ENCODE data around the gene TOM1L1. TPM values are rescaled to one million over a fixed set of nuclear protein-coding genes. Genes with fewer than 3 reads are reported as not detected.

Gene TOM1L1
- total RNA-seq, 3 donors from 2014 or later (not counting 1 experiment from before 2014, with no cell fraction given) = not detected

DNA sequence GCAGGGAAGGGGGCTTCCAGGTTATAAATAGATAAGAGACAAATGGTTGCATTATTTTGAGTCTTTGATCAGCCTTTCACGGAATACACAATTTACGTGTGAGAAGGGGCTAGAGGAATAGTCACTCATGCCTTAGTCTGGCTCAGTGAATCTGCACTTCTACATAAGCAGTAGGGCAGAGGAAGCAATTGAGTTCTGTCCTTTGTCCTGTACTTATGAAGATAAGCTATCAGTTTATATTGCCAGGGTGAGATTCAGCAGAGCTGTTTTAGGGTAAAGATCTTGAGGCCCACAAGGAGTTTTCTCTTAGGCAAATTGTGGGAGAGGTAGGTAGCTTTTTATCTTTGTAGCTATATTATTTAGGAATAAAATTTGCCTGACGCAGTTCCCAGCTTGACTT lies 33.3 kb downstream of the TOM1L1 start:
- H3K27me3 Mint-ChIP-seq (ENCODE audit: low read depth in 2 of 2) = peaks cover 0 to 3% of the 10 kb centered on the region in 2 donors
- H3K9me3 ChIP-seq (ENCODE audit: control insufficient read depth, insufficient read depth, low read length) = no peaks in the 10 kb centered on the region
- TF ChIP-seq, protein P1, sequence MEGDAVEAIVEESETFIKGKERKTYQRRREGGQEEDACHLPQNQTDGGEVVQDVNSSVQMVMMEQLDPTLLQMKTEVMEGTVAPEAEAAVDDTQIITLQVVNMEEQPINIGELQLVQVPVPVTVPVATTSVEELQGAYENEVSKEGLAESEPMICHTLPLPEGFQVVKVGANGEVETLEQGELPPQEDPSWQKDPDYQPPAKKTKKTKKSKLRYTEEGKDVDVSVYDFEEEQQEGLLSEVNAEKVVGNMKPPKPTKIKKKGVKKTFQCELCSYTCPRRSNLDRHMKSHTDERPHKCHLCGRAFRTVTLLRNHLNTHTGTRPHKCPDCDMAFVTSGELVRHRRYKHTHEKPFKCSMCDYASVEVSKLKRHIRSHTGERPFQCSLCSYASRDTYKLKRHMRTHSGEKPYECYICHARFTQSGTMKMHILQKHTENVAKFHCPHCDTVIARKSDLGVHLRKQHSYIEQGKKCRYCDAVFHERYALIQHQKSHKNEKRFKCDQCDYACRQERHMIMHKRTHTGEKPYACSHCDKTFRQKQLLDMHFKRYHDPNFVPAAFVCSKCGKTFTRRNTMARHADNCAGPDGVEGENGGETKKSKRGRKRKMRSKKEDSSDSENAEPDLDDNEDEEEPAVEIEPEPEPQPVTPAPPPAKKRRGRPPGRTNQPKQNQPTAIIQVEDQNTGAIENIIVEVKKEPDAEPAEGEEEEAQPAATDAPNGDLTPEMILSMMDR (IDR thresholded peaks at IDR 0.05) = no peak
- H3K4me3 Mint-ChIP-seq = no peak overlapping the region
- H3K4me3 ChIP-seq (ENCODE audit: low read length) = no peak overlapping the region
- WGBS (ENCODE audit: insufficient coverage) = 92% methylated on average over 2 of the region's 3 CpGs
- no peak overlapping the region for H3K27ac ChIP-seq (ENCODE audit: low read length)
- DNase-seq (no peak), ATAC-seq (no peak)
- no peaks in the 10 kb centered on the region for H3K27me3 ChIP-seq (ENCODE audit: control insufficient read depth, insufficient read depth, low read length)
- intact Hi-C loops (cut with micrococcal nuclease) = no loop called here
- no peaks in the 10 kb centered on the region for H3K4me1 ChIP-seq (ENCODE audit: control insufficient read depth, insufficient read depth, low read length)
- no peaks in the 10 kb centered on the region for H3K9me3 Mint-ChIP-seq
- H3K27ac Mint-ChIP-seq = no peak overlapping the region
- no peaks in the 10 kb centered on the region for H3K4me1 Mint-ChIP-seq
- no peaks in the 10 kb centered on the region for H3K36me3 Mint-ChIP-seq
- no peaks in the 10 kb centered on the region for H3K36me3 ChIP-seq (ENCODE audit: control insufficient read depth, insufficient read depth, low read length)

DNA sequence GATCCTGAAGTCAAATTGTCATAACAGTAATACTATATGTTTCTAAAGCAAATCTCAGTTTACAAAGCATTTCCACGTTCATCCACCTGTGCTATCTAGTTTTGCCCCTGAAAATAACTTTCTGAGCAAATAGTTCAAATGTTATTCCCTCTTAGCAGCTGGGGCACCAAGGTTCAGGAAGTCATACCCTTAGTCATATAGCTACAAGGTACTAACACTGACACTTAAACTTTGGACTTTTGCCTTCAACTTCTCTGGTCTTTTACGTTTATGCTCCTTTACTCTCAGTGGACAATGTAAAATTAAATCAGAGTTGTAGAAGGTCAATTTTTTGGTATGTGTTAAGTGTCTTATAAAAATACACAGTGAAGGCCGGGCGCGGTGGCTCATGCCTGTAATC lies 34.8 kb downstream of the TOM1L1 start:
- H3K36me3 ChIP-seq (ENCODE audit: control insufficient read depth, insufficient read depth, low read length) = no peaks in the 10 kb centered on the region
- intact Hi-C loops (cut with micrococcal nuclease) = no loop called here
- TF ChIP-seq, protein P1 (IDR thresholded peaks at IDR 0.05) = no peak
- Mint-ChIP-seq H3K27ac (no peak overlapping the region), H3K4me1 (no peaks in the 10 kb centered on the region), H3K36me3 (no peaks in the 10 kb centered on the region), H3K27me3 (ENCODE audit: low read depth in 2 of 2) (peaks cover 0 to 3% of the 10 kb centered on the region in 2 donors), H3K9me3 (no peaks in the 10 kb centered on the region), H3K4me3 (no peak overlapping the region)
- H3K9me3 ChIP-seq (ENCODE audit: control insufficient read depth, insufficient read depth, low read length) = no peaks in the 10 kb centered on the region
- 88% methylated on average over 5 of the region's 5 CpGs for WGBS (ENCODE audit: insufficient coverage)
- DNase-seq = no peak
- H3K27ac ChIP-seq (ENCODE audit: low read length) = no peak overlapping the region
- H3K4me3 ChIP-seq (ENCODE audit: low read length) = no peak overlapping the region
- ATAC-seq = no peak
- no peaks in the 10 kb centered on the region for H3K4me1 ChIP-seq (ENCODE audit: control insufficient read depth, insufficient read depth, low read length)
- no peaks in the 10 kb centered on the region for H3K27me3 ChIP-seq (ENCODE audit: control insufficient read depth, insufficient read depth, low read length)

DNA sequence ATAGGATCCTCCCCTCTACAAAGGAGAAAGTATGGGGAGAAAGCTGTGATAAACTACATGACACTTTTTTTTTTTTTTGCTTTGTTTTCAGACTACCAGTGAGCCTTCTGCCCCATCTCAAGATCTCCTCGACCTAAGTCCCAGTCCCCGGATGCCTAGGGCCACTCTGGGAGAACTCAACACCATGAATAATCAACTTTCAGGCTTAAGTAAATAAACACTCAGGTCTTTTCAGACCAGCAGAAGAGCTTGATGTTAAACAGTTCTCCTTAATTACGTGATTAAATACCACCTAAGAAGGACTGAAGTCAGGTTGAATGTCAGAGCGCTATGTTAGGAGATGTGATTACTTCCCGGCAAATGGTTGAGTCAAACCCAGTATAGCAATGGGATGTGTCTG lies 36.4 kb downstream of the TOM1L1 start:
- no peaks in the 10 kb centered on the region for H3K9me3 ChIP-seq (ENCODE audit: control insufficient read depth, insufficient read depth, low read length)
- Mint-ChIP-seq H3K4me3 (no peak overlapping the region), H3K27me3 (ENCODE audit: low read depth in 2 of 2) (peaks cover 0 to 3% of the 10 kb centered on the region in 2 donors), H3K27ac (no peak overlapping the region), H3K9me3 (no peaks in the 10 kb centered on the region), H3K4me1 (no peaks in the 10 kb centered on the region), H3K36me3 (no peaks in the 10 kb centered on the region)
- no peaks in the 10 kb centered on the region for H3K4me1 ChIP-seq (ENCODE audit: control insufficient read depth, insufficient read depth, low read length)
- DNase-seq (no peak), ATAC-seq (no peak)
- no peak overlapping the region for H3K4me3 ChIP-seq (ENCODE audit: low read length)
- TF ChIP-seq, protein P1 (IDR thresholded peaks at IDR 0.05) = no peak
- H3K27ac ChIP-seq (ENCODE audit: low read length) = no peak overlapping the region
- no peaks in the 10 kb centered on the region for H3K36me3 ChIP-seq (ENCODE audit: control insufficient read depth, insufficient read depth, low read length)
- no peaks in the 10 kb centered on the region for H3K27me3 ChIP-seq (ENCODE audit: control insufficient read depth, insufficient read depth, low read length)
- WGBS (ENCODE audit: insufficient coverage) = 87% methylated on average over 5 of the region's 5 CpGs
- intact Hi-C loops (cut with micrococcal nuclease) = no loop called here

DNA sequence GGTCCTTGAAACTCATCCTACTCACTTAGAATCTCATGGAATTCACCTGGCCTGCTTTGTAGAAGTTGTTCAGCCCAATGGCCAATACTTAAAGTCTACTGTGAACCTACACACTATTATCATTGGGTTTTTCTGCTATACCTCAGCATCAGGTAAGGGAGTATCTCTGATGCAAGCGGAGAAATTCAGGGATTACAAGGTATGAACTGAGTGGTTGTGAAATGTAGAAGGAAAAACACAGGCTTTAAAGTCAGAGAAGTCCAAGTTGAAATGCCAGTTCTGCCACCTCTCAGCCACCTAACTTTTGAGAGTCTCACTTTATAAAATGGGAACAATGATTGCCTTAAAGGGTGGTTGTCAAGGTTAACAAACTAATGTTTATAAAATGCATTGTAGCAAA lies 36.8 kb downstream of the TOM1L1 start:
- Histone ChIP-seq H3K36me3 (ENCODE audit: control insufficient read depth, insufficient read depth, low read length) (no peaks in the 10 kb centered on the region), H3K4me1 (ENCODE audit: control insufficient read depth, insufficient read depth, low read length) (no peaks in the 10 kb centered on the region), H3K27ac (ENCODE audit: low read length) (no peak overlapping the region), H3K4me3 (ENCODE audit: low read length) (no peak overlapping the region), H3K27me3 (ENCODE audit: control insufficient read depth, insufficient read depth, low read length) (no peaks in the 10 kb centered on the region), H3K9me3 (ENCODE audit: control insufficient read depth, insufficient read depth, low read length) (no peaks in the 10 kb centered on the region)
- TF ChIP-seq, protein P1 (IDR thresholded peaks at IDR 0.05) = no peak
- no peak overlapping the region for H3K27ac Mint-ChIP-seq
- intact Hi-C loops (cut with micrococcal nuclease) = no loop called here
- 100% methylated on average over 1 of the region's 1 CpG for WGBS (ENCODE audit: insufficient coverage)
- peaks cover 0 to 3% of the 10 kb centered on the region in 2 donors for H3K27me3 Mint-ChIP-seq (ENCODE audit: low read depth in 2 of 2)
- ATAC-seq (no peak), DNase-seq (no peak)
- H3K9me3 Mint-ChIP-seq = no peaks in the 10 kb centered on the region
- no peaks in the 10 kb centered on the region for H3K36me3 Mint-ChIP-seq
- no peaks in the 10 kb centered on the region for H3K4me1 Mint-ChIP-seq
- H3K4me3 Mint-ChIP-seq = no peak overlapping the region
